Naive thymus-derived CD4-positive, alpha-beta T cell (primary cell): ENCODE results near the gene TTC33. TPM values are rescaled to one million over a fixed set of nuclear protein-coding genes. Genes with fewer than 3 reads are reported as not detected.

Source experiments
- ATAC-seq: fragments of 150-1000 bp; cut with Tn5 transposase; 2 replicates; pipeline ENCODE4 v1.10.0; 2021; ENCODE audit warnings: mild to moderate bottlenecking, moderate library complexity
- CTCF ChIA-PET: fragments of 350-600 bp; sonication (Branson Sonifier 250); formaldehyde crosslinking; loops from one replicate; lab custom pipeline; 2021; ENCODE audit warnings: antibody characterized with exemption; lab: Charles Lee
- POLR2A ChIA-PET: fragments of 350-600 bp; sonication (Branson Sonifier 250); formaldehyde crosslinking; loops from one replicate; lab custom pipeline; 2021; ENCODE audit warnings: antibody characterized with exemption, inconsistent platforms; lab: Charles Lee
- DNase-seq, 9 donors: peaks; one replicate each; pipeline versions ENCODE4 v3.0.0 to v3.0.0-alpha.2; 2020 to 2022; ENCODE audit warnings: mixed read lengths in 1 of 9
- H3K27ac ChIP-seq: one replicate; pipeline ENCODE4 v1.7.0; 2013; ENCODE audit warnings: mild to moderate bottlenecking, low read depth, low read length, moderate library complexity
- H3K27me3 ChIP-seq, 2 donors: one replicate each; pipeline ENCODE4 v1.7.0; 2013; ENCODE audit warnings: low read length in 2 of 2, mild to moderate bottlenecking in 2 of 2, moderate library complexity in 2 of 2; ENCODE audit not compliant: control insufficient read depth in 2 of 2, insufficient read depth in 2 of 2
- H3K36me3 ChIP-seq, 3 experiments: 1 replicate in 2 of 3; 2 replicates in 1 of 3; pipeline ENCODE4 v1.7.0; 2013; ENCODE audit warnings: low read length in 3 of 3, mild to moderate bottlenecking in 3 of 3, moderate library complexity in 1 of 3; ENCODE audit not compliant: insufficient read depth in 3 of 3, control insufficient read depth in 2 of 3
- H3K4me1 ChIP-seq, 2 donors: one replicate each; pipeline ENCODE4 v1.7.0; 2013; ENCODE audit warnings: low read length in 2 of 2, mild to moderate bottlenecking in 2 of 2, moderate library complexity in 1 of 2; ENCODE audit not compliant: control insufficient read depth in 2 of 2, insufficient read depth in 2 of 2
- H3K4me3 ChIP-seq: 2 replicates; pipeline ENCODE4 v1.7.0; 2013; ENCODE audit warnings: mild to moderate bottlenecking, low read length
- H3K9me3 ChIP-seq, 3 experiments: 1 replicate in 2 of 3; 2 replicates in 1 of 3; pipeline ENCODE4 v1.7.0; 2013; ENCODE audit warnings: low read length in 3 of 3; ENCODE audit not compliant: control insufficient read depth in 2 of 3
- H3K27ac Mint-ChIP-seq, 9 donors: one replicate each; pipeline ENCODE4 v1.8.0; 2020 to 2022; ENCODE audit warnings: mixed read lengths in 9 of 9, mild to moderate bottlenecking in 8 of 9, moderate library complexity in 5 of 9, inconsistent platforms in 2 of 9
- H3K27me3 Mint-ChIP-seq, 5 donors: one replicate each; pipeline ENCODE4 v1.8.0; 2021 to 2022; ENCODE audit warnings: mixed read lengths in 5 of 5, mild to moderate bottlenecking in 1 of 5
- H3K36me3 Mint-ChIP-seq, 5 donors: one replicate each; pipeline ENCODE4 v1.8.0; 2020 to 2022; ENCODE audit warnings: mixed read lengths in 5 of 5, mild to moderate bottlenecking in 3 of 5, inconsistent platforms in 1 of 5
- H3K4me1 Mint-ChIP-seq, 7 donors: one replicate each; pipeline ENCODE4 v1.8.0; 2020 to 2022; ENCODE audit warnings: mixed read lengths in 7 of 7, mild to moderate bottlenecking in 3 of 7, inconsistent platforms in 1 of 7
- H3K4me3 Mint-ChIP-seq, 10 donors: one replicate each; pipeline ENCODE4 v1.8.0; 2020 to 2022; ENCODE audit warnings: mild to moderate bottlenecking in 10 of 10, mixed read lengths in 10 of 10, moderate library complexity in 6 of 10, inconsistent platforms in 2 of 10
- H3K9me3 Mint-ChIP-seq, 11 donors: one replicate each; pipeline ENCODE4 v1.8.0; 2020 to 2022; ENCODE audit warnings: mixed read lengths in 11 of 11, mild to moderate bottlenecking in 4 of 11, inconsistent platforms in 1 of 11, moderate library complexity in 1 of 11
- intact Hi-C, 2 donors: fragments of 100-400 bp; cut with micrococcal nuclease; formaldehyde crosslinking; loops; one replicate each; pipeline ENCODE4 v1.15.1; 2023
- polyA plus RNA-seq, 2 donors: library from polyadenylated mRNA; unstranded; fragments of 300-500 nt; fragmentation: Illumina TruSeq; gene quantifications; one replicate each; pipeline ENCODE4 v1.2.3, GENCODE V29; 2021
- total RNA-seq, 6 experiments: library from RNA in 5 of 6; stranded (reverse) in 5 of 6; gene quantifications; 1 replicate in 5 of 6; 2 replicates in 1 of 6; pipeline ENCODE4 v1.2.3 and lab custom pipeline; 2021 to 2026

Gene TTC33
- total and polyA plus RNA-seq, 7 experiments from 2014 or later: 7.0 to 19.0 (median 14.0) TPM

- peaks cover 15 to 34% (median 21%) of the 10 kb centered on the region in 7 donors for H3K4me1 Mint-ChIP-seq
- no peak overlapping the region for H3K4me3 ChIP-seq
- ATAC-seq (no peak), DNase-seq (no peak)
- H3K4me3 Mint-ChIP-seq: peak overlapping the region in 1 of 10 donors; percentile 65
- H3K27ac ChIP-seq: no peak overlapping the region
- no peaks in the 10 kb centered on the region for H3K9me3 ChIP-seq
- peak overlapping the region in 7 of 9 donors; percentile 33 to 83 (median 72) for H3K27ac Mint-ChIP-seq
- no peaks in the 10 kb centered on the region for H3K27me3 Mint-ChIP-seq
- H3K36me3 ChIP-seq: no peaks in the 10 kb centered on the region
- CTCF ChIA-PET: interaction anchor here (0.7 kb wide), 1 partner anchor 59 kb away, joined by 3 read pairs; no protein-coding TSS in a partner anchor
- H3K4me1 ChIP-seq: peaks cover 0 to 13% of the 10 kb centered on the region in 2 donors
- peaks cover 0 to 6% (median 2%) of the 10 kb centered on the region in 11 donors for H3K9me3 Mint-ChIP-seq
- peaks cover 3 to 14% (median 8%) of the 10 kb centered on the region in 5 donors for H3K36me3 Mint-ChIP-seq
- POLR2A ChIA-PET: interaction anchor here (1.2 to 1.3 kb wide), 2 partner anchors 9 to 66 kb away, joined by 3 read pairs; no protein-coding TSS in a partner anchor
- intact Hi-C loops: no loop called here
- H3K27me3 ChIP-seq: no peaks in the 10 kb centered on the region
Observed at GRCh38 chr5:40614466-40614865, 141.3 kb downstream of the TTC33 start.

DNA sequence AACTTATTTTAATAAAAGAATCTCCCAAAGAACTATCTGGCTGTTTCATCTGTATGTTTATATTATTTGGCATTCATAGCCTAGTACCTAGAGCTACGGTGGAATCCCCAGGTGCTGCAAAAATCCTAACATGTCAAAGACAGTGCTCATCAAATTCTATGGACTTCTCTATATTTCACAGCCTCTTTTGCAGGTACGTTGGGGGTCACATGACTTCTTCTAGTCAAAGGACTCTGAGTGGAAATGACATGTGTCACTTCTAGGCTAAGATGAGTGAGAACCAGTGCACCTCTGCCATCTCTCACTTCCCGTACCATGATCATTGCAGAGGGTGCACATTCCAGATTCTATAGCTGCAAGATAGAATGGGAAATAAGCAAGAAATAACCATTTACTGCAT is 148.6 kb downstream of the TTC33 start:
- no peak overlapping the region for H3K4me3 ChIP-seq
- no peaks in the 10 kb centered on the region for H3K36me3 ChIP-seq
- intact Hi-C loops: loop anchor here (2.0 to 5.0 kb wide), 2 partner anchors 16 to 45 kb away; no protein-coding TSS in a partner anchor
- no peak for ATAC-seq
- no peak for DNase-seq
- no peak overlapping the region for H3K27ac ChIP-seq
- Mint-ChIP-seq H3K27ac (no peak overlapping the region), H3K27me3 (no peaks in the 10 kb centered on the region), H3K9me3 (peaks cover 0 to 6% (median 0%) of the 10 kb centered on the region in 11 donors), H3K4me3 (peak overlapping the region in 1 of 10 donors; percentile 33), H3K4me1 (peaks cover 14 to 31% (median 27%) of the 10 kb centered on the region in 7 donors), H3K36me3 (peaks cover 0 to 13% (median 3%) of the 10 kb centered on the region in 5 donors)
- ChIA-PET POLR2A (interaction anchor here (0.7 to 0.8 kb wide), 2 partner anchors 240 to 1313 kb away, joined by 3 read pairs; no protein-coding TSS in a partner anchor), CTCF (no interaction called here)
- H3K9me3 ChIP-seq: no peaks in the 10 kb centered on the region
- no peaks in the 10 kb centered on the region for H3K27me3 ChIP-seq
- peaks cover 15 to 17% of the 10 kb centered on the region in 2 donors for H3K4me1 ChIP-seq

DNA sequence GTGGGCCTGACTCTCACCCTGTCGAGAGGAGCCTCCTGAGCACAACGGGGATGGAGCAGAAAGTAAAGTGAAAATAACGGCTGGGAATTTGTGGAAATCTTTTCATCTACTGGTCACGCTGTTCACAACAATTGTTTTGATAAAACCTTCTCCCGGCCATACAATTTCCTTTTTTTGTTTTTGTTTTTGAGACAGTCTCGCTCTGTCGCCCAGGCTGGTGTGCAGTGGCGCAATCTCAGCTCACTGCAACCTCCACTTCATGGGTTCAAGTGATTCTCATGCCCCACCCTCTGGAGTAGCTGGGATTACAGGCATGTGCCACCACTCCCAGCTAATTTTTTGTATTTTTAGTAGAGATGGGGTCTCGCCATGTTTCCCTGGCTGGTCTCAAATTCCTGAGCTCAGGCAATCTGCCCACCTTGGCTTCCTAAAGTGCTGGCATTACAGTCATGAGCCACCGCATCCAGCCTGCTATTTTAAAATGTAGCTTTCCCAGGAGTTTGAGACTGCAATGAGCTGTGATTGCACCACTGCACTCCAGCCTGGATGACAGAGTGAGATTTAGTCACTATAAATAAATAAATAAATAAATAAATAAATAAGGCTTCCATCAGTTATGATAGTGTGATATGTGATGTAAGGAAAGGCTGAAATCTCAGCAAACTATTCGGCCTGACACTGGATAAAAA is 149.5 kb downstream of the TTC33 start:
- DNase-seq (no peak), ATAC-seq (no peak)
- no peaks in the 10 kb centered on the region for H3K9me3 ChIP-seq
- H3K27ac Mint-ChIP-seq: peak overlapping the region in 6 of 9 donors; percentile 32 to 74 (median 64)
- no peak overlapping the region for H3K27ac ChIP-seq
- ChIA-PET POLR2A (interaction anchor here (0.8 kb wide), 1 partner anchor 89 kb away, joined by 3 read pairs; no protein-coding TSS in a partner anchor), CTCF (no interaction called here)
- no peaks in the 10 kb centered on the region for H3K27me3 Mint-ChIP-seq
- peak overlapping the region; percentile 13 for H3K4me3 ChIP-seq
- no peaks in the 10 kb centered on the region for H3K36me3 ChIP-seq
- peaks cover 0 to 12% (median 3%) of the 10 kb centered on the region in 5 donors for H3K36me3 Mint-ChIP-seq
- H3K4me1 ChIP-seq: peaks cover 15 to 17% of the 10 kb centered on the region in 2 donors
- intact Hi-C loops: loop anchor here (2.0 to 5.0 kb wide), 2 partner anchors 17 to 46 kb away; no protein-coding TSS in a partner anchor
- H3K4me1 Mint-ChIP-seq: peaks cover 22 to 37% (median 31%) of the 10 kb centered on the region in 7 donors
- peaks cover 0 to 6% (median 0%) of the 10 kb centered on the region in 11 donors for H3K9me3 Mint-ChIP-seq
- H3K4me3 Mint-ChIP-seq: peak overlapping the region in 8 of 10 donors; percentile 11 to 80 (median 58)
- H3K27me3 ChIP-seq: no peaks in the 10 kb centered on the region

- H3K4me1 ChIP-seq: peaks cover 15 to 17% of the 10 kb centered on the region in 2 donors
- H3K4me1 Mint-ChIP-seq: peaks cover 23 to 39% (median 32%) of the 10 kb centered on the region in 7 donors
- H3K4me3 ChIP-seq: no peak overlapping the region
- intact Hi-C loops: loop anchor here (2.0 to 5.0 kb wide), 2 partner anchors 19 to 47 kb away; no protein-coding TSS in a partner anchor
- H3K36me3 Mint-ChIP-seq: peaks cover 0 to 8% (median 0%) of the 10 kb centered on the region in 5 donors
- no peaks in the 10 kb centered on the region for H3K27me3 Mint-ChIP-seq
- H3K27ac Mint-ChIP-seq: peak overlapping the region in 5 of 9 donors; percentile 11 to 57 (median 32)
- no peak overlapping the region for H3K27ac ChIP-seq
- H3K4me3 Mint-ChIP-seq: peak overlapping the region in 6 of 10 donors; percentile 47 to 80 (median 68)
- H3K9me3 Mint-ChIP-seq: peaks cover 0 to 4% (median 0%) of the 10 kb centered on the region in 11 donors
- CTCF ChIA-PET: interaction anchor here (1.1 kb wide), 1 partner anchor 80 kb away, joined by 5 read pairs; no protein-coding TSS in a partner anchor
- no peaks in the 10 kb centered on the region for H3K27me3 ChIP-seq
- POLR2A ChIA-PET: interaction anchor here (0.6 to 0.8 kb wide), 2 partner anchors 16 to 88 kb away, joined by 3 to 4 read pairs; no protein-coding TSS in a partner anchor
- no peaks in the 10 kb centered on the region for H3K36me3 ChIP-seq
- DNase-seq: peak in 5 of 9 donors; percentile 15 to 46 (median 33)
- peak; percentile 63 for ATAC-seq
- H3K9me3 ChIP-seq: no peaks in the 10 kb centered on the region
Observed at GRCh38 chr5:40605295-40605958, 150.3 kb downstream of the TTC33 start.

DNA sequence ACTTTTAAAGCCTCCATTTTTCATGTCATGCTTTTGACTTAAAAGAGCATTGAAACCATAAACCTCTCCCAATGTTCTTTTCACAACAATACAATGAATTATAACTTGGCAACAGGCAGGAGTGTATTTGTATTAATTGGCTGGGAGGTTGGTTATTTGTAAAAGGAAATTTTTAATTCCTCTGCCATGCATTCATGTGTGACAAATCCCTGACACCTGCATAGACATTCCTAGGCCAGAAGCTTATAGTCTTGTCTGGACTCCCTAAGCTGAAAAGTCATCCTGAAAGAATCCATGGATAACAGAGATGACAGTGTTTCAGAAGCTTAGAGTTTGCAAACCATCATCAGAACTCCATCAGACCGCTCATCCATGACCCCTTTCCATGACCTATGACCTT is 152.4 kb downstream of the TTC33 start:
- Mint-ChIP-seq H3K36me3 (peaks cover 0 to 9% (median 0%) of the 10 kb centered on the region in 5 donors), H3K27ac (no peak overlapping the region), H3K4me3 (no peak overlapping the region), H3K4me1 (peaks cover 24 to 43% (median 36%) of the 10 kb centered on the region in 7 donors), H3K27me3 (no peaks in the 10 kb centered on the region), H3K9me3 (peaks cover 0 to 2% (median 0%) of the 10 kb centered on the region in 11 donors)
- CTCF ChIA-PET: no interaction called here
- DNase-seq (no peak), ATAC-seq (no peak)
- Histone ChIP-seq H3K36me3 (no peaks in the 10 kb centered on the region), H3K9me3 (no peaks in the 10 kb centered on the region), H3K4me3 (no peak overlapping the region), H3K27me3 (no peaks in the 10 kb centered on the region), H3K27ac (no peak overlapping the region), H3K4me1 (peaks cover 15 to 23% of the 10 kb centered on the region in 2 donors)
- intact Hi-C loops: no loop called here
- POLR2A ChIA-PET: no interaction called here

- DNase-seq (no peak), ATAC-seq (no peak)
- intact Hi-C loops: no loop called here
- H3K9me3 ChIP-seq: no peaks in the 10 kb centered on the region
- Mint-ChIP-seq H3K4me3 (no peak overlapping the region), H3K27me3 (no peaks in the 10 kb centered on the region), H3K27ac (no peak overlapping the region), H3K4me1 (peaks cover 15 to 49% (median 26%) of the 10 kb centered on the region in 7 donors), H3K36me3 (peaks cover 0 to 20% (median 0%) of the 10 kb centered on the region in 5 donors), H3K9me3 (peaks cover 0 to 3% (median 0%) of the 10 kb centered on the region in 11 donors)
- peaks cover 15 to 17% of the 10 kb centered on the region in 2 donors for H3K4me1 ChIP-seq
- ChIA-PET CTCF (interaction anchor here (0.9 kb wide), 1 partner anchor 22 kb away, joined by 3 read pairs; no protein-coding TSS in a partner anchor), POLR2A (no interaction called here)
- no peaks in the 10 kb centered on the region for H3K36me3 ChIP-seq
- no peaks in the 10 kb centered on the region for H3K27me3 ChIP-seq
- no peak overlapping the region for H3K4me3 ChIP-seq
- H3K27ac ChIP-seq: no peak overlapping the region
Observed at GRCh38 chr5:40601198-40601868, 154.4 kb downstream of the TTC33 start.
